BJ (cell line): ENCODE results near the gene PSG6. TPM values are rescaled to one million over a fixed set of nuclear protein-coding genes. Genes with fewer than 3 reads are reported as not detected.
A peak's percentile ranks its signal among the peaks of the same experiment; 100 is the strongest.
"Not testable (repeated sequence)": the region's sequence is repeated elsewhere in the genome, so short reads cannot be mapped to it uniquely, and the experiment has no call there.

Experiments used
- CTCF ChIA-PET: fragments of 350-600 bp; formaldehyde crosslinking; extraction: SDS; loops from one replicate; lab custom pipeline; 2021; ENCODE audit warnings: antibody characterized with exemption, inconsistent platforms; lab: Yijun Ruan, JAX
- POLR2A ChIA-PET: fragments of 300-600 bp; sonication (Branson Sonifier 250); formaldehyde crosslinking; extraction: SDS; loops from one replicate; lab custom pipeline; 2021; ENCODE audit warnings: antibody characterized with exemption; lab: Charles Lee
- DNase-seq: peaks from one replicate; pipeline ENCODE4 v3.0.0-alpha.2; 2011; ENCODE audit warnings: low read depth
- H3K27me3 ChIP-seq: 2 replicates; pipeline ENCODE4 v1.6.0; 2011; ENCODE audit warnings: low read length; ENCODE audit not compliant: control insufficient read depth, insufficient read depth
- H3K36me3 ChIP-seq: 2 replicates; pipeline ENCODE4 v1.5.1; 2011; ENCODE audit warnings: low read length; ENCODE audit not compliant: control insufficient read depth, insufficient read depth
- H3K4me3 ChIP-seq: 2 replicates; pipeline ENCODE4 v1.5.1; 2011; ENCODE audit warnings: low read depth, mild to moderate bottlenecking, control low read depth, low read length
- CTCF ChIP-seq: IDR thresholded peaks from 2 replicates; pipeline ENCODE4 v1.5.1; 2011; ENCODE audit warnings: low read depth, mild to moderate bottlenecking, control low read depth, inconsistent platforms, low read length, moderate library complexity; ENCODE audit not compliant: insufficient read depth
- polyA plus RNA-seq: library from polyadenylated mRNA; depleted of rRNA; stranded (reverse); fragments of >200 nt; gene quantifications from 2 replicates; pipeline ENCODE4 v1.2.3, GENCODE V29; 2011

The PSG6 gene
- polyA plus RNA-seq, 1 experiment: 1.0 TPM

- CTCF ChIA-PET: interaction anchor here (0.9 to 4.2 kb wide), 4 partner anchors 62 to 155 kb away, joined by 3 to 29 read pairs (median 6); no protein-coding TSS in a partner anchor
- DNase-seq: peak; percentile 97
- H3K36me3 ChIP-seq, H3K4me3 ChIP-seq, POLR2A ChIA-PET, H3K27me3 ChIP-seq: not testable (repeated sequence)
Observed at GRCh38 chr19:42932485-42933101, 14.9 kb upstream of the PSG6 start.

GRCh38 chr19:42930214-42930613 is 12.5 kb upstream of the PSG6 start:
- CTCF ChIA-PET: interaction anchor here (1.2 to 4.2 kb wide), 4 partner anchors 131 to 158 kb away, joined by 3 to 29 read pairs (median 4); no protein-coding TSS in a partner anchor

GRCh38 chr19:42928896-42929295 is 11.2 kb upstream of the PSG6 start:
- H3K4me3 ChIP-seq: no peak overlapping the region
- H3K36me3 ChIP-seq: no peaks in the 10 kb centered on the region
- ChIA-PET CTCF (interaction anchor here (0.8 to 4.2 kb wide), 6 partner anchors 102 to 159 kb away, joined by 3 to 29 read pairs (median 4); no protein-coding TSS in a partner anchor), POLR2A (no interaction called here)
- H3K27me3 ChIP-seq: no peaks in the 10 kb centered on the region
- no peak for DNase-seq
- no peak for TF ChIP-seq CTCF

More at GRCh38 chr19:42930214-42930613, 12.5 kb upstream of the PSG6 start:
- H3K4me3 ChIP-seq, H3K36me3 ChIP-seq, H3K27me3 ChIP-seq, POLR2A ChIA-PET: not testable (repeated sequence)
- peak; percentile 58 for TF ChIP-seq CTCF
- DNase-seq: peak; percentile 24

- CTCF ChIA-PET: no interaction called here
- POLR2A ChIA-PET: no interaction called here
Observed at GRCh38 chr19:42926781-42927180, 9.1 kb upstream of the PSG6 start.

GRCh38 chr19:42923106-42923505 is 5.4 kb upstream of the PSG6 start:
- H3K27me3 ChIP-seq, DNase-seq, H3K4me3 ChIP-seq, POLR2A ChIA-PET, H3K36me3 ChIP-seq: not testable (repeated sequence)
- CTCF ChIA-PET: interaction anchor here (0.7 to 3.3 kb wide), 9 partner anchors 20 to 288 kb away, joined by 3 to 15 read pairs (median 3); no protein-coding TSS in a partner anchor
- peak; percentile 78 for TF ChIP-seq CTCF

More at GRCh38 chr19:42926781-42927180, 9.1 kb upstream of the PSG6 start:
- TF ChIP-seq CTCF: no peak
- Histone ChIP-seq H3K36me3 (no peaks in the 10 kb centered on the region), H3K27me3 (no peaks in the 10 kb centered on the region), H3K4me3 (no peak overlapping the region)
- no peak for DNase-seq

GRCh38 chr19:42920971-42921370 is 3.3 kb upstream of the PSG6 start:
- CTCF ChIA-PET: interaction anchor here (1.1 to 3.3 kb wide), 3 partner anchors 31 to 104 kb away, joined by 3 to 15 read pairs (median 3); no protein-coding TSS in a partner anchor
- H3K27me3 ChIP-seq, DNase-seq, H3K36me3 ChIP-seq, POLR2A ChIA-PET, H3K4me3 ChIP-seq: not testable (repeated sequence)
